ENCODE data around the gene SMPD1.

GRCh38 chr11:6388748-6389147, 1.5 kb upstream of the SMPD1 start:
- TF ChIP-seq, protein P1, sequence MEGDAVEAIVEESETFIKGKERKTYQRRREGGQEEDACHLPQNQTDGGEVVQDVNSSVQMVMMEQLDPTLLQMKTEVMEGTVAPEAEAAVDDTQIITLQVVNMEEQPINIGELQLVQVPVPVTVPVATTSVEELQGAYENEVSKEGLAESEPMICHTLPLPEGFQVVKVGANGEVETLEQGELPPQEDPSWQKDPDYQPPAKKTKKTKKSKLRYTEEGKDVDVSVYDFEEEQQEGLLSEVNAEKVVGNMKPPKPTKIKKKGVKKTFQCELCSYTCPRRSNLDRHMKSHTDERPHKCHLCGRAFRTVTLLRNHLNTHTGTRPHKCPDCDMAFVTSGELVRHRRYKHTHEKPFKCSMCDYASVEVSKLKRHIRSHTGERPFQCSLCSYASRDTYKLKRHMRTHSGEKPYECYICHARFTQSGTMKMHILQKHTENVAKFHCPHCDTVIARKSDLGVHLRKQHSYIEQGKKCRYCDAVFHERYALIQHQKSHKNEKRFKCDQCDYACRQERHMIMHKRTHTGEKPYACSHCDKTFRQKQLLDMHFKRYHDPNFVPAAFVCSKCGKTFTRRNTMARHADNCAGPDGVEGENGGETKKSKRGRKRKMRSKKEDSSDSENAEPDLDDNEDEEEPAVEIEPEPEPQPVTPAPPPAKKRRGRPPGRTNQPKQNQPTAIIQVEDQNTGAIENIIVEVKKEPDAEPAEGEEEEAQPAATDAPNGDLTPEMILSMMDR (IDR thresholded peaks at IDR 0.05; ENCODE audit: borderline replicate concordance, extremely low read depth, low read length, poor library complexity, severe bottlenecking) = no peak
- no peak for TF ChIP-seq EZH2 (IDR thresholded peaks at IDR 0.05; ENCODE audit: borderline replicate concordance, low read depth, low read length, severe bottlenecking)
